ENCODE measurements around the gene CLEC16A.

DNA sequence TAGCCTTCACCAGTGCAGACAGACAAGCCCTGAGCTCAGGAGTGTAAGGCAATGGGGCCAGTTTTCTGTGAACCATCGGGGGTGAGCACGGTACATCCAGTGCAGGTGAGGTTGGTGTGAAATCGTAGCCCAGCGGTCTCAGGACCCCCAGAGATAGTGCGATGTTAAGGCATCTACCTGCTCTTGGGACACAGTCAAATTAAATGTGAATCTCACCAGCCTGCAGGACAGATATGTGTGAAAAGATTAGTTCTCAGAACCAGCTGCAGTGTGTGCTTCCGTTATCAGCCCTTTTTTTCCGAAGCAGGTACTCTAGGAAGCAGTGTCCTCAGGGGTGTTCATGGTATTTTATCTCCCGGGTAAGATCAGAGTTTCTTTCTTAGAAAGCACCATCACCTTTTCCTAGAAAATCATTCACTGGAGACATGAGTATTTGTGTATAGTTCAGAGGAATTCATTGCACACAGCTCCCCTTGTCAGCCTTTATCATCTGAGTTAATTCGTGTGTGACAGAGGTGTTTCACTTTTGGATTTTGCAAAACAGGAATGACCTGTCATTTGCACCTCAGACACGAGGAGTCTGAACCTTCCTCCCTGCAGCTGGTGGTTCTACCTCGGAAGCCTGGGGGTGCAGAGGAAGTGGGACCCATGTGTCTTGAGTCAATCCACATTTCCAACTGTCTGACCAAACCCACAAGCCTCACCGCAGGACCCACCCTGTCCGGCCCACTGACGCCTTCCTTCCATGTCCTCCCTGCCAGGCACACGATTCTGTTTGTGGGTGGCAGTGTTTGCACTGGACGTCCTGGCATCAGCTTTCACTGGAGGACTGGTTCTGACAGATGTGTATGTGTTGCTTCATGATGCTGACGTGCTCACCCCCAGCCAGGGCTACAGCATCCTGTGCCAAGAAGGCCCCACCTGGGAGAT is 107.8 kb downstream of the CLEC16A start:
- TF ChIP-seq, protein P1, sequence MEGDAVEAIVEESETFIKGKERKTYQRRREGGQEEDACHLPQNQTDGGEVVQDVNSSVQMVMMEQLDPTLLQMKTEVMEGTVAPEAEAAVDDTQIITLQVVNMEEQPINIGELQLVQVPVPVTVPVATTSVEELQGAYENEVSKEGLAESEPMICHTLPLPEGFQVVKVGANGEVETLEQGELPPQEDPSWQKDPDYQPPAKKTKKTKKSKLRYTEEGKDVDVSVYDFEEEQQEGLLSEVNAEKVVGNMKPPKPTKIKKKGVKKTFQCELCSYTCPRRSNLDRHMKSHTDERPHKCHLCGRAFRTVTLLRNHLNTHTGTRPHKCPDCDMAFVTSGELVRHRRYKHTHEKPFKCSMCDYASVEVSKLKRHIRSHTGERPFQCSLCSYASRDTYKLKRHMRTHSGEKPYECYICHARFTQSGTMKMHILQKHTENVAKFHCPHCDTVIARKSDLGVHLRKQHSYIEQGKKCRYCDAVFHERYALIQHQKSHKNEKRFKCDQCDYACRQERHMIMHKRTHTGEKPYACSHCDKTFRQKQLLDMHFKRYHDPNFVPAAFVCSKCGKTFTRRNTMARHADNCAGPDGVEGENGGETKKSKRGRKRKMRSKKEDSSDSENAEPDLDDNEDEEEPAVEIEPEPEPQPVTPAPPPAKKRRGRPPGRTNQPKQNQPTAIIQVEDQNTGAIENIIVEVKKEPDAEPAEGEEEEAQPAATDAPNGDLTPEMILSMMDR (IDR thresholded peaks at IDR 0.05), result no peak
- TF ChIP-seq POLR2A (IDR thresholded peaks at IDR 0.05), result no peak
- TF ChIP-seq POLR2AphosphoS5 (IDR thresholded peaks at IDR 0.05), result no peak
- no peak for TF ChIP-seq EP300 (IDR thresholded peaks at IDR 0.05)

Data from gastroesophageal sphincter (tissue), 3 donors.